Effector memory CD4-positive, alpha-beta T cell (primary cell): Measurements from ENCODE around the gene PCP4.
"Not testable (repeated sequence)": the region's sequence is repeated elsewhere in the genome, so short reads cannot be mapped to it uniquely, and the experiment has no call there.

Experiments
- DNase-seq, 3 donors: peaks; one replicate each; pipeline ENCODE4 v3.0.0-alpha.2; 2020
- H3K27ac ChIP-seq: 2 replicates; pipeline ENCODE4 v1.7.0; 2013; ENCODE audit warnings: mild to moderate bottlenecking, low read length, moderate library complexity; ENCODE audit not compliant: insufficient read depth, poor library complexity, severe bottlenecking
- H3K27me3 ChIP-seq: replicated peaks from 2 replicates; pipeline ENCODE4 v1.7.0; 2013; ENCODE audit warnings: mild to moderate bottlenecking, low read length; ENCODE audit not compliant: insufficient read depth, control insufficient read depth, poor library complexity, severe bottlenecking
- H3K36me3 ChIP-seq: 2 replicates; pipeline ENCODE4 v1.7.0; 2013; ENCODE audit warnings: mild to moderate bottlenecking, low read length, moderate library complexity; ENCODE audit not compliant: control insufficient read depth, insufficient read depth
- H3K4me1 ChIP-seq: 2 replicates; pipeline ENCODE4 v1.7.0; 2013; ENCODE audit warnings: low read length, mild to moderate bottlenecking; ENCODE audit not compliant: control insufficient read depth, insufficient read depth, poor library complexity, severe bottlenecking
- H3K4me3 ChIP-seq: 2 replicates; pipeline ENCODE4 v1.7.0; 2013; ENCODE audit warnings: low read length, low read depth, mild to moderate bottlenecking; ENCODE audit not compliant: insufficient read depth, poor library complexity, severe bottlenecking
- H3K9me3 ChIP-seq: 2 replicates; pipeline ENCODE4 v1.7.0; 2013; ENCODE audit warnings: mild to moderate bottlenecking, low read length, moderate library complexity; ENCODE audit not compliant: control insufficient read depth

PCP4 gene

DNA sequence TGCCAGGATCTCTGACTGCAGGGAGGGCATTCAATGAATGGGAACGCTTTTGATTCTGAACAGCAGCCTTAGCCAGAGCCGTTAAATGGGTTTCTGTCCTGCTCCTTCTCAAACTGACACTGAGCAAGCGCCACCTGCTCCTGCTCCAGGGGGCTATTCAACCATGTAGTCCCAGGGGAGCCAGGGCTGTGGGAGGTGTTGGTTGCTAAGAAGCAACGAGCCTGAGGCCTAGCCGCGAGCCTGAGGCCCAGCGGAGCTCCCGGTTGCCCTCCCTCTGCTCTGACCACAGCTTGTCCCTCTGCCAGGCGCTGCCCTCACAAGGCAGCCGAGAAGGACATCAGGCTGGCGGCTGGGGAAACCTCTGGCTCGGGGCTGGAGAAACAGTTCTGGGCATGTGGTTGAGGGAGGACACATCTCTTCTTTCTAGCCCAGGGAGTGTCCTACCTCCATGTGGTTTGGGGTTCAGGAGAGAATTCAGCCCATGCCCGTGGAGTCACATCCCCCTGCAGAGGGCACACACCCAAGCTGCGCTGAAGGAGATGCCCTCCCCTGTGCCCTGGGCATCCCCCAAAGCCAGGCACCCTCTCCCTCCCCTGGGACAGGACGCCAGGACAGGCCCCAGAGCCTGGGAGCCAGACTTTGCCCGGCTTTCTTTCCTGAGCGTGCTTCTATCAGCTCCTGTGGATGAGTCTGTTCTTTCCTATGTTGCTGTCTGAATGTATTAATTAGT is 18.0 kb downstream of the PCP4 start:
- H3K9me3 ChIP-seq: no peaks in the 10 kb centered on the region

DNA sequence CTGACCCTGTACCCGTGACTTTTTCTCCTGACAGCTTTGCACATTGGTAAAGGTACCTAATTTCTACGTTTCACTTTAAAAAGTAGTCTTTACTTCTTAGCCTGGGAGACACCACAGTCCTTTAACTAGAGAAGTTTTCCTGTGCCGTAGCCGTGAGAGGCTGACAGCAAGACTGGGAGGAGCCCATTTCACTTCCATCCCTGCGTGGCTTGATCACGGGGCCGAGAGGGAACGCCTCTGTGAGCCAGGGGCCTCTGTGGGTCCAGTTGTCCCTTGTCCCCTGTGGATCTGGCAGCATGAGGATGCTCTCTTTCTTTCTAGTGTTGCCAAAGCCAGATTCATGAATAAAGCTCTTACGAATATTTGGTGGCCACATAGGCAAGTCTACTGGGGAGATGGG is 21.6 kb downstream of the PCP4 start:
- DNase-seq: no peak
- no peaks in the 10 kb centered on the region for H3K27me3 ChIP-seq
- H3K4me3 ChIP-seq: no peak overlapping the region
- no peaks in the 10 kb centered on the region for H3K9me3 ChIP-seq
- H3K4me1 ChIP-seq: no peaks in the 10 kb centered on the region
- H3K36me3 ChIP-seq: no peaks in the 10 kb centered on the region
- H3K27ac ChIP-seq: no peak overlapping the region

More for the DNA sequence above, 18.0 kb downstream of the PCP4 start:
- H3K36me3 ChIP-seq: no peaks in the 10 kb centered on the region
- no peak overlapping the region for H3K27ac ChIP-seq
- H3K4me1 ChIP-seq: no peaks in the 10 kb centered on the region
- no peaks in the 10 kb centered on the region for H3K27me3 ChIP-seq
- no peak overlapping the region for H3K4me3 ChIP-seq
- no peak for DNase-seq

DNA sequence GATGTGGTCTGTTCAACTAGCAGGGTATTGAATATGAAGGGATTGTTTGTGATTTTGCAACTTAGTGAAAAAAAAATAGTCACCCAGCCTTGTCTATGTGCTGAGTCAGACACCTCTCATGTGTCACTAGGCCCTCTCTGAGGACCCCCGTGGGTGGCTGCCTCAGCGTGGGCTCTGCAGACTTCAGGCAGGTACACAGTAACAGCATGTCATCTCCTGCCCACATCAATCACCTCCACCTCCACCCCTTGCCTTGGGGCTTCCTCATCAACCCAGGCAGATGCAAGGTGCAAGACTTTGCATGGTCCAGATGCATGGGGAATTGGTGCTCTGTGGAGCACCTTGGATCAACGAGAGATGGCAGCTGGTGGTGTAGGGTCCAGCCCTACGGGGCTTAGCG is 23.9 kb downstream of the PCP4 start:
- no peaks in the 10 kb centered on the region for H3K9me3 ChIP-seq
- H3K4me1 ChIP-seq: no peaks in the 10 kb centered on the region
- H3K27me3 ChIP-seq: no peaks in the 10 kb centered on the region
- H3K36me3 ChIP-seq: no peaks in the 10 kb centered on the region
- no peak overlapping the region for H3K4me3 ChIP-seq
- no peak for DNase-seq
- no peak overlapping the region for H3K27ac ChIP-seq

DNA sequence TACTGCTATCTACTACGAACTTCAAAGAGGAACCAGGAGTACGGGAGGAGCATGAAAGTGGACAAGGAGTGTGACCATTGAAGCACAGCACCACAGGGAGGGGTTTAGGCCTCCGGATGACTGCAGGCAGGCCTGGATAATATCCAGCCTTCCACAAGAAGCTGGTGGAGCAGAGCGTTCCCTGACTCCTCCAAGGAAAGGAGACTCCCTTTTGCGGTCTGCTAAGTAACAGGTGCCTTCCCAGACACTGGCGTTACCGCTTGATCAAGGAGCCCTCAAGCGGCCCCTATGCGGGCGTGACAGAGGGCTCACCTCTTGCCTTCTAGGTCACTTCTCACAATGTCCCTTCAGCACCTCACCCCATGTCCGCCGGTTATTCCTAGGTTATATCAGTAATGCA is 24.6 kb downstream of the PCP4 start:
- H3K4me1 ChIP-seq, DNase-seq, H3K9me3 ChIP-seq, H3K4me3 ChIP-seq, H3K27me3 ChIP-seq, H3K27ac ChIP-seq, H3K36me3 ChIP-seq: not testable (repeated sequence)

DNA sequence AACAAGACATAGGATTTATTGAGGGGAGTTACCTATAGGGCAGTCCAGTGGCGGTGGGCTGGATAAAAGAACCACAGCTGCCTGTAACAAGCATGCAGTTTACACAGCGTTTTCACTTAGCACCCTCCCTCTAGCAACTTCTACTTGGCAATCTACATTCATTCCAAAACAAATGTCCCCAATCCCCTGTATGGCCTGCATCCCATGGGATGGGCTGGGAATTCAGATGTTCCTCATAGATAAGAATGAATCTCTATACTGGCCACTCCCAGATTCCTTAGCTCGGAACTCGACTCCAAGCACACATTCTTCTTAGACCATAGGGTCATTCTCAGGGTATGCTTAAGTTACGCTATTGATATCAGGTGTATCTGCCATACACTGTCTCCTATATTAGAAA is 33.3 kb downstream of the PCP4 start:
- no peak overlapping the region for H3K4me3 ChIP-seq
- H3K27me3 ChIP-seq: no peaks in the 10 kb centered on the region
- H3K36me3 ChIP-seq: no peaks in the 10 kb centered on the region
- H3K27ac ChIP-seq: no peak overlapping the region
- no peaks in the 10 kb centered on the region for H3K9me3 ChIP-seq
- no peaks in the 10 kb centered on the region for H3K4me1 ChIP-seq
- DNase-seq: no peak

DNA sequence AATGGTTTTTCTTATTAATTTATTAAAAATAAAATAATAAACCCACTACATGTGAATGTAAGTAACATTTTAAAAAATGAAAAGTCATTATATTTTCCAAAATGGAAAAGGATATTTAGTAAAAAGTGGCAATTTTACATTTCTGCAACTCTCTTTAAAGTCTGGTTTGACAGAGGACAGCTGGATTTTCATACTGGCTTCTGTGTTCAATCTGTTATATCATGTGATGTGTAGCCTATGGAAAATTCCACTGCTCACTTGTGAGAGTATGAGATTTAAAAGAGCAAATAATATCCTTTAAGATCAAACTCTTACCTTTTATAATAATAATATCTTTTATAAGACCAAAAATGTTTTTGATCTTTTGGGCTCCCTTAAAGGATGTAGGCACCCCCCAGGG is 33.7 kb downstream of the PCP4 start:
- no peak for DNase-seq
- no peaks in the 10 kb centered on the region for H3K27me3 ChIP-seq
- H3K36me3 ChIP-seq: no peaks in the 10 kb centered on the region
- no peak overlapping the region for H3K27ac ChIP-seq
- no peaks in the 10 kb centered on the region for H3K4me1 ChIP-seq
- no peaks in the 10 kb centered on the region for H3K9me3 ChIP-seq
- no peak overlapping the region for H3K4me3 ChIP-seq

DNA sequence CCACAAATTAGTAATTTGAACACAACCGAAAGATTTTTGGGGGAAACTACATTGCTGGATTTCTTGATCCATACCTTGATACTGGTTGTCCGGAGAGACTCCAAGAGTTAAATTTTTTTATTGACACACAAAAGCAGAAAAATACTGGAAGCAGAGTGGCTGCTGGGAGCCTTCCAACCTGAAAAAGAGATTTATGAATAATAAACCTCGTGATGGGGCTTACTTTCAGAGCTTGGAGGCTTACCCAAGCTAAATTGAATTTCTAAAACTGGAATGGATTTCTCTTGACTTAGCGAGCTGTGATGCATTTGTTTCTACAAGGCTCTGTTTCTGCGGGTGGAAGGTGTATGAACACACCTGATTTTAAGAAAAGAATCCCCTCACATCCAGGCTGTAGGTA is 35.7 kb downstream of the PCP4 start:
- DNase-seq: no peak
- no peaks in the 10 kb centered on the region for H3K36me3 ChIP-seq
- no peak overlapping the region for H3K27ac ChIP-seq
- H3K27me3 ChIP-seq: no peaks in the 10 kb centered on the region
- H3K4me3 ChIP-seq: no peak overlapping the region
- no peaks in the 10 kb centered on the region for H3K4me1 ChIP-seq
- no peaks in the 10 kb centered on the region for H3K9me3 ChIP-seq

DNA sequence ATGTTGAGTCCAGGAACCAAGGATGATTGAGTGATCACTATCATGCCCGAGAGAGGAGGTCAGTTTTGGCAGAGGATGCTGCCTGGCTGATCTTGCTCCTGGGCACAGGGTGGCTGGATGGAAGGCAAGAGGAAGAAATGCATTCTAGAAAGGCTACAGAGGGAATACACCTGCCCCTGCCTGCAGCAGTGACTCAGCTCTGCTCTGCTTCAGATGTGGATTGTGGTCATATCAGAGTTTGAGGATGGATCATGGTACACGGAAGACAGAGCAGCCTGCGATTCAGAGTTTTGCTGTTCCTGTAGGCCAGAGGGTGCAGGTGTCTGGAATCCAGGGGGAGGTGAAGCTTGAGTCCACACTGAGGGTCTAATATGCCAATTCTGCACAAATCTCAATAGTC is 37.2 kb downstream of the PCP4 start:
- no peaks in the 10 kb centered on the region for H3K9me3 ChIP-seq
- no peaks in the 10 kb centered on the region for H3K4me1 ChIP-seq
- no peak overlapping the region for H3K4me3 ChIP-seq
- H3K27me3 ChIP-seq: no peaks in the 10 kb centered on the region
- no peak overlapping the region for H3K27ac ChIP-seq
- DNase-seq: no peak
- no peaks in the 10 kb centered on the region for H3K36me3 ChIP-seq

DNA sequence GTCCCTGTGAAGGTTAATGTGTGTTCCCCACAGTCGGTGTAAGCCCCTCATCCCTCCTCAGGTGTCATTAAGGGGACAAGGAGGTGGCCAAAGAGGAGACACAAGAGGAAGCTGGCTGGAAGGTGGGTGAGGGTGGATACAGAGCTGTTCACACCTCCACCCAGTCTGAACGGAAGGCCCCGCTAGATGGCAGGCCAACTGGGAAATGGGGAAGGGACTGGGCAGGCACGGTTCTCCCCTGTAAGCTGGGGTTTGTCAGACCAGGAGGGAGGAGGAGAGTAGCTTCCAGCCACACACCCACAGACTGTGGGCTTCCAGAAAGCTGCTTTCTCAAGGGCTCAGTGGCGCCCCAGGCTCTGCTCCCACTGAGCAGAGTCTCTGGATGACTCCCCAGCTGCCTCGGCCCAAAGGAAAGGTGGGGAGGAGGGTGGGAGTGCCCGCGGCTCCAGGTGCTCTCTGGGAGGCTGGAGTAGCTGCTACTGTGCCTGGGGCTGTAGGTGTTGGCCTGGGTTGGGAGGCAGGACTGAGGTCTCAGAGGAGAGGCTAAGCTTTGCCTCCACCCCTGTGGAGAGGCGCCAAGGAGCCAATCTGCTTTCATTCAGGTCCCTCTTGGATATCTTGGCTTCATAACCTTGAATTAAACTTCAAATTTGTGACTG is 41.2 kb downstream of the PCP4 start:
- H3K9me3 ChIP-seq: no peaks in the 10 kb centered on the region
- H3K4me3 ChIP-seq: no peak overlapping the region
- H3K36me3 ChIP-seq: no peaks in the 10 kb centered on the region
- no peaks in the 10 kb centered on the region for H3K27me3 ChIP-seq
- DNase-seq: no peak
- no peaks in the 10 kb centered on the region for H3K4me1 ChIP-seq
- H3K27ac ChIP-seq: no peak overlapping the region

DNA sequence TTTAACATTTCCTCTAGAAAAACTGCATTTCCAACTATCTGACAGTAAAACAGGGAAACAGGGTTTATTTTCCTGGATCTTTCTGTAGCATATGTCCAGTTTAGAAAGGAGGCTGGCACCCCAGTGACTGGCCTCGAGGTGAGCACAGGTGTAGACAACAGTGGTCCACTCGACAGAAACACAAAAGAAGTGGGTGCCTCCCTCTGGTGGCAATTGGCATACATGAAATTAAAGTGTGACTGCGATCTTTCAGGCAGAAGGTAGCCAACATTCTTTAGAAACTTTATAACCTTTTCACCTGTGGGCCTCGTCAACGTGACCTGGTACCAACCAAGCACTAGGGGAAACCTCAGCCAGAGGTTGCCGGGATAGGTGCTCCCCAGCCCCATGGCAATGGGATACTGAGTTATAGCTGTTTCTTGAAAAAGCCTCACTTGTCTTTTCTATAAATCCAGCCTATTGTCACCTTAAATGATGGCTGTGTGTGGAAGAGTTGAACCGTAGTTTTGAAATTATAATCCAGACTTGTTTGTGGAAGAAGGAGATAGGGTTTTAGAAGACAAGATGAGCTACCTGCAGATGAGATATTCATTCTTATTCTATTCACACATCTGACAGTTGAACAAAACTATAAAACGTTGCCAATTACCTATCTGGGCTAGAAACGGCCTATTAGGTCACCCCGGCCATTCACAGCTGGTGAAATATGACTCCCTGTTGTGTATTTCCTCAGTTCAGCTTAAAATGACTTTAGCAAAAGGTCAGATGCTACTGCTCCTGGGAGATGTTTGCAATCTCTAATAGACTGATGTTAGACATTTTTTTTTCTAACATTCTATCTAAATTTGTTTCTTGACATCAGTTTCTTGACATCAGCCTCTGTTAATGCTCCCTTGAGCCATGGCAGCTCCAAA is 44.3 kb downstream of the PCP4 start:
- no peaks in the 10 kb centered on the region for H3K9me3 ChIP-seq
- no peak overlapping the region for H3K27ac ChIP-seq
- no peak for DNase-seq
- no peaks in the 10 kb centered on the region for H3K4me1 ChIP-seq
- H3K36me3 ChIP-seq: no peaks in the 10 kb centered on the region
- no peaks in the 10 kb centered on the region for H3K27me3 ChIP-seq
- H3K4me3 ChIP-seq: no peak overlapping the region
